Measurements from ENCODE around the gene RFTN1.

The RFTN1 gene

GRCh38 chr3:16432714-16433113 lies 80.8 kb downstream of the RFTN1 start:
- no peak for DNase-seq (ENCODE audit: low spot score)

DNA sequence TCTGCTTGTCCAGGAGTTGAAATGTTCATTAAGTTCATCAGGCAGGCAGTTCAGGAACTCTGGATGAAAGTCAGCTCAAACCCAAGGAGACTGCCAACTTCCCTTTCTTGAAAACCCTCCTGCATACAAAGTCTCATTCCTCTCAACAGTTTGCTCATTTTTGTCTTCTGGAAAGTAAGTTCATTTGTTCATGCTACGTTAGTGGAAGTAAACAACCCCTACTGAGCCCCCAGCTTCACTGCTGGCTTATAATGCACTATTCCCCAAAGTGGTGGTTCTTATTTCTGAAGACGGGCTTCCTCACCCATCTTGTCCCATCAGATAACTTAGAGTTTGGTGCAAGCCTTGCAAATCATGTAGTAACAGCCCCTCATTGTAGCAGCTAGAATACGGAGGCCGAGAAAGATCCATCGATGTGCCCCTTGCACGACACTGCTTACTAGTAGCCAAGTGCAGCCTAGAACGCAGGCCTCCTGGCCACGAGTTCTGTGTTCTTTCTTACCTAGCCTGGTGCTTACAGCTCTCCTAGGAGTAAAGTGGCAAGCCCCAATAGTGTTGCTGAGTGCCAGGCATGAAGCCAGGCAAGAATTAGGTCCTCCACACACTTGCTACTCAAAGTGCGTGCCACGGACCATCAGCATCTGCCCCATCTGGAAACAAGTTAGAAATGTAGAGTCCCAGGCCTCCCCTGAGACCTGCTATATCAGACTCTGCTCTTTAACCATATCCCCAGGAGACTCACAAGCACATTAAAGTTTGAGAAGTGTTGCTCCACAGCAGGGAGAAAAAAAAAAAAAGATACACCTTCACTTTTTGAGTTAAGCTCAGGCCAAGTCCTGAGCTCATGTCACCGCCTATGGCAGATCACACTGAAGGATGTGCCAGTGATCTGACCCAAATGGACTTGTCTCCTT lies 82.5 kb downstream of the RFTN1 start:
- DNase-seq (ENCODE audit: low spot score): no peak

GRCh38 chr3:16429086-16429485 lies 84.4 kb downstream of the RFTN1 start:
- DNase-seq (ENCODE audit: low spot score): no peak

GRCh38 chr3:16428612-16429011 lies 84.9 kb downstream of the RFTN1 start:
- no peak for DNase-seq (ENCODE audit: low spot score)

DNA sequence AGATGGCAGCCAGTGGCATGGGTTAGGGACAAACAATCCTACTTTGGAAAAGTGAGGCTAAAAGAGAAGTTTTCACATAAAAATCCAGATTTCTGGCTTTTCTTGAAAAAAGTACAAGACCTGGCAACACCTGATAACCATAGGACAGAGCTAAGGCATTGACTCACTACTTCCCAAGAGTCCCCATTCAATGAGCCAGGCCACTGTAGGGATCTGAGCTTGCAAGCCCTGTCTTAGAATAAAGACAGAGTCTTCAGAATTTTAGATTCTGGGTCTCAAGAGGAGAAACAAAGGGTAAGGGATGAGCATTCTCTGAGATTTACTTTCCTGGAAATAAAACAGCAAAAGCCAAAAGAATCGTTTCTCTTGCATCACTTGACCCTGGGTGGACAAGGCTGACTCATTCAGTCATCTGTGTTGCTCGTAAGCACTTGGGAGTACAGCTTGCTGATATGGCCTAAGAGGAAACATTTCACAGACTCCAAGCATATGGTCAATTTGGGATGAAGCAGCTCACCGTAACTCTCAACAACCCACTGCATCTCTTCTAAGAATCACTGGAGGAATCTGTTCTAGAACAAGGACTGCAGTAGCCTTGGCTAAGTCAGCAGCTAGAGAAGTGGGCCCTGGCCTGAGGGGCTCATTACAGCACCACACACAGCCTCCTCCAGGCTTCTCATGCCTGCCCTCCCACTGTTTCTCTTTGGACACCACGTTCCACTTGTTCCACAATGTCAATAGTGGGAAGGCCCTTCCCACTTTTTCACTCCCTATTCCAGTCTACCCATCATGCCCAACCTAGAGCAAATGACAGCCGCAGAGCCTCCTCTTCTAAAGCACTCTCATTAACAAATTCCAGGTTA lies 86.2 kb downstream of the RFTN1 start:
- no peak for DNase-seq (ENCODE audit: low spot score)

- DNase-seq (ENCODE audit: low spot score): no peak
These were observed 86.8 kb downstream of the RFTN1 start for GRCh38 chr3:16426665-16427064.

GRCh38 chr3:16426029-16426400 lies 87.5 kb downstream of the RFTN1 start:
- no peak for DNase-seq (ENCODE audit: low spot score)

DNA sequence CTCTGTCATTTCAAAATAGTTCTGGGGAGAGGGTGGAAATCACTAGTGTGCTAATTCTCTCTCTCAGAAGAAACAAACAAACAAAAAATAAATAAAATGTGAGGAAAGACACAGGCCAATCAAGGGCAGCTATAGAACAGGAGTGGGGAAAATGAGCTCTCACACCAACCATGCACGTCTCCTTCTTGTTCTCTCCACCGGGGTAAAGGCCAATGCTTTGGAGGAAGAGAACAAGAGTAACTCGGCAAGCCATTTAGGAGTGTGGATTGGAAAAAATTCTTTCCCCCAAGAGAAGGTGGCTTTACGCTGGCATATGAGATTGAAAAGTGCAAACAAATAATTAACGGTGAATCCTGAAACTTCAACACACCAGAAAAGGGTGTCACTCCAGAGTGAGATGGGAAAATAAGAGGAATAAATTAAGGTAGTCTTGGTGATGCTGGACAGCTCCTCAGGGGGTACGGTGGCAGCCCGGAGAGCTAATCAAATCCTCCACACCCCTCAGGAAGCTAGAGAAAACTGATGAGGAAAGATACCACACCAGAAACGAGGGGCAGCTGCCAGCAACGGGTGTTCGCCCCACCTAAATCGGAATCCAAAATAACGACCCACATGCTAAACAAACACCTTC lies 88.0 kb downstream of the RFTN1 start:
- no peak for DNase-seq (ENCODE audit: low spot score)

DNA sequence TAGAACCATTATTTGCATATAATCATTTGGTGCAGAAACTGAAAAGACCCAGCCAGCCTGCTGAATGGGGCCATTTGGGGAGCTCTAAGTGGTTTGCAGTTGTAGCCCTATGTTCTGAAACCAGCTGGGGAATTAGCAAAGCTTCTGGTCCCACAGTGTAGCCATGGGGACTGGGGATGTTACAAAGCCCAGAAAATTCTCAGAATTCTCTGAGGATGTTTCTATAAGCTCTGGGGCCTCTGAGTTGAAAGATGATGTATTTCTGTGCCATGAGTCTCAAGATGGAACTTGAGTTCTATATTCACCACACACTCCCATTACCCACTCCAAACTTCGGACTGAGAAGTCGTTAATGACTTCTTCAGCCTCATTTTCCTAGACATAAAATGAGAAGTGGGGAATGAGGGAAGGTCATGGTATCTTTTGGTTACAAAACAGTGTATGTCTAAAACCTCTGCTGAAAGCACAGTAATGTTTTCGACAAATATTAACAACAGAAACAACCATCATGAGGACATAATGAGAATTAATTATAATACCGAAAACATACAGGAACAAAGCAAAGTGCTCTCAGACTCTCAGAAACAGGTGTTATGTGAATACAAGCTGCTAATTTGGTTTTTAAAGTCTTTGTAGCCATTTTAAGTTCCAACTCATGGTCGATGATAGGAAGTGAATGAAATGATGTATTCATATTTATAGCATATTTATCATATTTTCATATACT lies 89.4 kb downstream of the RFTN1 start:
- no peak for DNase-seq (ENCODE audit: low spot score)

GRCh38 chr3:16423298-16423697 lies 90.2 kb downstream of the RFTN1 start:
- no peak for DNase-seq (ENCODE audit: low spot score)

- DNase-seq (ENCODE audit: low spot score): no peak
These were observed 93.8 kb downstream of the RFTN1 start for GRCh38 chr3:16419640-16420241.

- DNase-seq (ENCODE audit: low spot score): no peak
These were observed 95.4 kb downstream of the RFTN1 start for GRCh38 chr3:16417945-16418739.

DNA sequence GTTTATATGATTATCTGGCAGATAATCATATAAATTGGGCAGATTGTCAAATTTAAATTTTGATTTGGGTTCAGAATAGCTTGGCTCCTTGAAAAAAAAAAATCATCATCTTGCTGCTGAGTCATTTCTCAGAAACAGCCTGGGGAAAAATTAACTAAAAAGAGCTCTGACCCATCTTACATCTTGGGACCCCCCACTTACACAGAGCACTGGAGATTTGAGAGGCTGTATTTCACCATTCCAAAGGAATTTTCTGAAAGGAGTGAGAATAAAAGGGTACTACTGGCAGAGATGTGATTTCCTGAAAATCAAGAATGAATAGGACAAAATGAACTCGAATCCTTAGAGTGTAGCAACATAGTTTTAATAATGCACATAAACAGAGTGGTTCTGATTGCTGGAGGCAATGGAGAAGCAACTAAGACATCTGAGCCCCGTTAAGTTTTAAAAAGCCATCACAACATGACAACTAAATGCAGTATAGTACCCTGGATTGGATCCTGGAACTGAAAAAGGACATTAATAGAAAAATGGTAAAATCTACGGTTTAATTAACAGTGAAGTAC lies 97.5 kb downstream of the RFTN1 start:
- no peak for DNase-seq (ENCODE audit: low spot score)

DNA sequence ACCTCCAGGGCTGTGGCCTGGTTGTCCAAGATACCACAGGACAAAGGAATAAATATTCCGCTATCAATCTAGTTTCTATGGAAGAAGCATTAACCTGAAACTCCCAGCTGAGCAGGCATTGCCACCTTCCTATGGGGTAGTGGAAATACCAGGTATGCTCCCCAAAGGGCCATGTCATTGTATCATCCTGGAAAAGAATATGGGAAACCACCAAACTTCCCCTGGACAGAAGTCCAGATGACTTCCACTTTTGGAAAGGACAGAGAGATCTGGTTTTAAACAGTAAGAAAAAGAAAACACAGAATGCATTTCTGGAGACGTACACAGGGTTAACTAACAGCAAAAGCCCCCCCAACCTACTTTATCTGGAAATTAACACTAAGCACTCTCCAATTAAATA lies 100.2 kb downstream of the RFTN1 start:
- DNase-seq (ENCODE audit: low spot score): no peak

DNA sequence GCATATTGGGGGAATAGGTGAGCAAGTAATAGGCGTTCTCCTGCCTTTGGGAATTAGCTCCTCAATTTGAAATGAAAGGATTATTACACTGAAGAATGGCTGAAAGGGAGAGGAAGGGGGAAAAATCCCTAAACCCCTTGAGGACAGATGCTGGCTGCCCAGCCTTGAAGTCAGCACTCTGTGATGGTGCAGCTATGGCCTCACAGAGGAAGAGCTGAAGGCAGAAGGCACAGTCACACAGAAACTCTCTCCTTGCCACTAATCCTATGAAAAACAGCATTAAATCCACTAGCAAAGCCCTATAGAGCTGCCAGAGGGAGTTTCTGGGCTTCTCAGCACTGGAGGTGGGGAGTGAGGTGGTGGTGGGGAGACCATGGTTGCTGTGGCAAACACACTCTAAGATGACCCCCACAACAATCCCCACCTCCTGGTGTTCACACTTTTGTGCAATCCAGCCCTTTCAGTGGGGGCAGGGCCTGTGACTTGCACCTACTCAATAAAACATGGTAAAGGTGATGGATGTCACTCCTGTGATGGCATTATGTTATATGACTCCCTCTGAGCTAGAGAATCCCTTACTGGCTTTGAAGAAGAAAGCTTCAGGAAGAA lies 101.2 kb downstream of the RFTN1 start:
- DNase-seq (ENCODE audit: low spot score): no peak

DNA sequence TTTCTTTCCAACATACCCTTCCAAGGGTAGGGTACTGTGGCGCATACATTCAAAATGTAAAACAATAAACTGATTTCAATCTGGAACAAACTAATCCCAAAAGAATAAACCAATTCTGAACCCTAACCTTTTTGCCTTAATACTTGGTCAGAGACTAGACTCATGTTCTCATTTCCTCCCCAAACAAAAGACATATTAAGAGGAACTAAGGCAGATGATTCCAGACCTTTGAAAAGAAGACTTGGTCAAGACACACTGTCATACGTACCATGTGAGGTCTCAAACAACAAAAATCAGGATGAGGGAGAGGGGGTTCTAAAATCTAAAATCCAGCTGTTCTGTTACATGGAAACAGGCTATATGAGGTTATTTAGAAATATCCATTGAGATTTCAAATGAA lies 102.1 kb downstream of the RFTN1 start:
- no peak for DNase-seq (ENCODE audit: low spot score)

DNA sequence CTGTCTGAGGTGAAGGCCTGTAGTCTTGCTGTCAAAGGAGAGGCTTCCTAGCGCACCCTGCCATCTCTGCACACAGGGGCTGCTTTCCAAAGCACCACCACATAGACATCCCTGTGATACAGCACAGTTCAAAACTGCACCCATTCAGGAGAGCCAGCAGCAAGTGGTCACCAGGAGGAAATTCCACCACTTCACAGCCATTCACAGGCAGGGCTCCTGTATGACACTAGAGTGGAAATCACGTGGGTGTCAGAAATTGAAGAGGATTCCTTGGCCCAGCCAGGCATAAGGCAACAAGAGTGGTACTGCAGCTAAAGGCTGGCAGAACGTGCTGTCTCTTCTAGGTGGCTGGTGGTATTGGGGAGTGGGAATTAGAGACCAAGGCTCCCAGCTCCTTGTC lies 102.8 kb downstream of the RFTN1 start:
- DNase-seq (ENCODE audit: low spot score): no peak

DNA sequence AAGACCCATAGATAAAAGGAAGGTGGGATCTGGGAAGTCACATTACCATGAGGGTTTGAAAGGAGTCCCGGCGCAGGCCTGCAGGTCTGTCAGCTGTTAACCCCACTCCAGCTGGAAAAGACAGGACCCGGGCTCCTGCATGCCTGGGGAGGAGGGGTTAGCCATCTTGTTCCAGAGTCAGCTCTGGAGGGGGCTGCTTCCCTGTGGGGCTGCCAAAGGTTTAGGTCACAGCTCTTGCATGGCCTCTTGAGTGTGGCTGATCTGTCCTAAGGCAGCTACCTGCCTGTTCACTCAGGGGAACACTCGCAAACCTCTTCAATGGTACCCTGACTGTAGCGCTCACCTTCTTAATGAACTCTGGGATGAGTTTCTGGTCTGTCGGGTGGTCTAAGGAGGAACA lies 104.5 kb downstream of the RFTN1 start:
- no peak for DNase-seq (ENCODE audit: low spot score)

- DNase-seq (ENCODE audit: low spot score): no peak
These were observed 106.1 kb downstream of the RFTN1 start for GRCh38 chr3:16407366-16407765.

DNA sequence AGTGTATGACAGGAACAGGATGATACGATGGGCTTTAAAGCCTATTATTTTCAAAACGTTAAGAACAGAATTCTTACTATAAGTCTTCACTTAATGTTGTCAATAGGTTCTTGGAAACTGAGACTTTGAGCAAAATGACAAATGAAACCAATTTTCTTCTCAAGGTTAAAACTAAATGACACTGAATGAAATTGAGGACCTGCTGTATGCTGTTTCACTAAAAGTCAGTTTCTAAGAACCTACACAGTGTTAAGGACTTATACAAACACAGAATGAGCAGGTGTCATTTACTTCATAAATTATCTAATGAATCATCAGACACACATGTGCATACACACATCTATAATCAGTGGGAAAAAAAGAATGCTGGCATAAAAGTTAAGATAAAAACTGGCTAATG lies 106.9 kb downstream of the RFTN1 start:
- no peak for DNase-seq (ENCODE audit: low spot score)
